HG03460 (cell line): Measurements from ENCODE around the gene ACSF2.

ENCODE experiments used
- ATAC-seq: cut with Tn5 transposase; IDR thresholded peaks from one replicate; pipeline ENCODE4 v1.9.1; 2021; ENCODE audit not compliant: unreplicated experiment

ACSF2 gene

GRCh38 chr17:50476545-50477315 lies 50.7 kb downstream of the ACSF2 start:
- ATAC-seq: no peak

GRCh38 chr17:50477976-50478375 lies 52.0 kb downstream of the ACSF2 start:
- no peak for ATAC-seq

DNA sequence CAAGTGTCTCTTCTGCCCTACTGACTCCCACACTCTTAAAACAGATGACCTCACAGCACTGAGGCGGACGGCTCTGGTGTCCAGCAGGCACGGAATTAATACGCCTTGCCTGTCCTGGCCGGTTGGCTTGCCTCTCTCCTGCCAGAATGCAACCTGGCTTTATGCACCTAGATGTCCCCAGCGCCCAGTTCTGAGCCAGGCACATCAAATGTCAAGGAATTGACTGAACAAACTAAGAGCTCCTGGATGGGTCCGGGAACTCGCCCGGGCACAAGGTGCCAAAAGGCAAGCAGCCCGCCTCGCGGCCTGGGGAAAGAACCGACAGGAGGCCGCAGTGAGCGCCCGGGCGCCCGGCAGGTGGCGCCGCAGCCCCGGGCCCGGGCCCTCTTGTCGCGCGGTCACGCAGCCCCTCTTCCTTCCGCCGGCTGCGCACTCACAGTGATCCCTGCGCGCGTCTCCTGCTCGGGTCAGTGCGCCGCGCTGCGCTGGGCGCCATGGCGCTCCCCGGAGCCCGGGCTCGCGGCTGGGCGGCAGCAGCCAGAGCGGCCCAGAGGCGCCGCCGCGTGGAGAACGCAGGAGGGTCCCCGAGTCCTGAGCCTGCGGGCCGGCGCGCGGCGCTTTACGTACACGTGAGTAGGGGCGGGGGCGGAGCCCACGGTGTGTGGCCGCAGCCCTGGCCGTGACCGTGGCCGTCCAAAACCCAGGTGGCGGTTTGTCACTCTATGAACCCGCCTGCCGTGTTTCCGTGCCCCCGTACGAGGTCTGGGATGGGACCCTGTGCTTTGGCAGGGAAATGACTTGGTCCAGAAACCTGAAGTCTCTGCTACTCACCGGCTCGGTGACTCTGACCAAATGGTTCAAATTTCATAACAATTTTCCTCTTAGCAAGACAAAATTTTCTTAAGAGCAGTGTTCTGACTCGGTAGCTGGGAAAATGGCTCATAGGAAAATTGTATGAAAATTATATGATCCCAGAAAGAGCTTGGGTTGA lies 52.7 kb downstream of the ACSF2 start, which contains the start of gene RSAD1:
Gene RSAD1, plus strand, starts transcription at position 470 of the 991 bp plus-strand sequence. Its CDS starts 25 bp downstream, at position 495.
- ATAC-seq: peak; percentile 83

- no peak for ATAC-seq
Measured at GRCh38 chr17:50479522-50480141, 53.6 kb downstream of the ACSF2 start.

DNA sequence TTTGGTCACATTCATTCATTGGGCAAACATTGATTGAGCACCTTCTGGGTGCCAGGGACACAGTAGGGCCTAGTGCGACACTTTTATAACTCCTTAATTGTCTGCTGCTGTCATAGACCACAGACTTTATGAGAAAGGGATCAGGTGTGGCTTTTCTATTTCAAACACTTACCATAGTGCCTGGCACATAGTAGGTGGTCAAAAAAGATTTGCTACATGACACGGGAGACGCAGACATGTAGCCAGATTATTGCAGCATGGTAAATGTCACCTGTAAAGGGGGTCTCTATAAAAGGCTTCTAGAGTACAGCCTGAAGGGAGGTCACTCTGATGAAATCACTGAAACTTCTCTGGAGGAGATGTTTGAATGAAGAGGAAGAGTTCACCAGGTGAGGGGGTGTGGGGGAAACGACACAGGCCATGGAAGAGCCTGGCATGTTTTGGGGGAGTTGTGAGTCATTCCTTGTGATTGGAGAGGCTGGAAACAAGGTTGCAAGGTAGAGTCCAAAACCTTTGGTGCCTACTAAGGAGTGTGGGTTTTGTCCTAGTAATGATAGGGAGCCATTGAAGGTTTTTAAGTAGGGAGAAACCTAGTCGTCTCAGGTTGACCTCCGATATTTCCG lies 54.2 kb downstream of the ACSF2 start:
- ATAC-seq: no peak

- ATAC-seq: no peak
Measured at GRCh38 chr17:50480854-50481490, 55.0 kb downstream of the ACSF2 start.

- ATAC-seq: no peak
Measured at GRCh38 chr17:50481648-50482047, 55.6 kb downstream of the ACSF2 start.

DNA sequence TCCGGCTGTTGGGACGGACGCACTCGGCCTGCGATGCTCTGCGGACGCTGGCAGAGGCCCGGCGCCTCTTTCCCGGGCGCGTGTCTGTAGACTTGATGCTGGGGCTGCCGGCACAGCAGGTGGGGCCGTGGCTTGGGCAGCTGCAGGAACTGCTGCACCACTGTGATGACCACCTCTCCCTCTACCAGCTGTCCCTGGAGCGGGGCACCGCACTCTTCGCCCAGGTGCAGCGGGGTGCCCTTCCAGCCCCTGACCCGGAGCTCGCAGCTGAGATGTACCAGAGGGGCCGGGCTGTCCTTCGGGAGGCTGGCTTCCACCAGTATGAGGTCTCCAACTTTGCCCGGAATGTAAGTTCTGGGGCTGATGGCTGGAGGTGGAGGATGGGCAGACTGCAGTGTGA lies 56.1 kb downstream of the ACSF2 start:
- ATAC-seq: no peak

DNA sequence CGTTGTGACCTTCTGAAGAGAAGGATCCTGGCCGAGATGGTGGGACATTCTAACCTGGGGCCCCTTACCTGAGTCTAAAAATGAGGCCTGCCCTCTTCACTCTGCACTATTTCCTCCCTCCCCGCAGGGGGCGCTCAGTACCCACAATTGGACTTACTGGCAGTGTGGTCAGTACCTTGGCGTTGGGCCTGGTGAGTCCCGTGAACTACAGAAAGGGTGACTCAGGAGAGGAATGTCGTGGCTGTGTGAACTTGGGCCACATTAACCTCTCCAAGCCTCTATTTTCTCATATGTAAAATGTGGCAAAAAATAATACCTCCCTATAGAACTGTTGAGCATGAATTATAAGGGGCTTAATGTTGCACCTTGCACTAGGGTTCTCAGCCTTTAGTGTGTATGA lies 56.5 kb downstream of the ACSF2 start:
- ATAC-seq: no peak

GRCh38 chr17:50483266-50483665 lies 57.2 kb downstream of the ACSF2 start:
- ATAC-seq: no peak

GRCh38 chr17:50484386-50485155 lies 58.6 kb downstream of the ACSF2 start:
- ATAC-seq: no peak

GRCh38 chr17:50487213-50488096 lies 61.4 kb downstream of the ACSF2 start:
- no peak for ATAC-seq

DNA sequence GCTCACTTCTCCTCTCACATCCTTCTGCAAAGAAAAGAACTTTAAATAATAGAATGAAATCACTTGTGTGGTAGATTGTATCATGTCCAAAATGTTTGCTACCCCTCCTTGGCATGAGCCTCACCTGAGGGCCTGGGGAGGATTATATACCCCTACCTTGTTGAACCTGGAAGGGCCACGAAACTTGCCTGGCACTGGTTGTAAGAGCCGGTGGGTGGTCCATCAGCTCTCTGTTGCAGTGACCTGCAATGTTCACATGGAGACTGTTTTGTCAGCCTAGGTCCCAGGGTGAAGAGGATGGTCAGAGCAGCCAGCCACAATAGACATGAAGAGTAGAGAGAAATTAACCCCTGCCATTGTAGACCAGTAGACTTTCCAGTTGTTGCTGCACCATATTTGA lies 62.9 kb downstream of the ACSF2 start:
- no peak for ATAC-seq

- no peak for ATAC-seq
Measured at GRCh38 chr17:50491505-50491904, 65.5 kb downstream of the ACSF2 start.

GRCh38 chr17:50492214-50492613 lies 66.2 kb downstream of the ACSF2 start:
- no peak for ATAC-seq

DNA sequence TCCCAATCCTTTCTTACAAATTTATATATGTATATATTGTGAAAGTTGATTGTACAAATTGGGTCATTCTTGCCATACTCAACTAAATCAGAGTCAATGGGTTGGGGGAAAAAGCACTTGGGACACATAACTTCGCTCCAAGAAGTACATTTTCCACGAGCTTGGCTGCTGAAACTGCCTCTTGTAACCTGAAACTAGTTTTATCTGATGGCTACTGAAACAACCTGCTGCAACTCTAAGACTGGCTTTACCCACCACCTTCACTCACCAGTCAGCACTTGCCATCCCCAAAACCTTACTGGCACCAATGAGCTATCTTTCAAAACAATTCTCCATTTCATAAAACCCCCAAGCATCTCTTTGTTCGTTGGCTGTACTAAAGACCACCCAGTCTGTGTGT lies 67.7 kb downstream of the ACSF2 start:
- ATAC-seq: no peak

- no peak for ATAC-seq
Measured at GRCh38 chr17:50495217-50495823, 69.3 kb downstream of the ACSF2 start.

DNA sequence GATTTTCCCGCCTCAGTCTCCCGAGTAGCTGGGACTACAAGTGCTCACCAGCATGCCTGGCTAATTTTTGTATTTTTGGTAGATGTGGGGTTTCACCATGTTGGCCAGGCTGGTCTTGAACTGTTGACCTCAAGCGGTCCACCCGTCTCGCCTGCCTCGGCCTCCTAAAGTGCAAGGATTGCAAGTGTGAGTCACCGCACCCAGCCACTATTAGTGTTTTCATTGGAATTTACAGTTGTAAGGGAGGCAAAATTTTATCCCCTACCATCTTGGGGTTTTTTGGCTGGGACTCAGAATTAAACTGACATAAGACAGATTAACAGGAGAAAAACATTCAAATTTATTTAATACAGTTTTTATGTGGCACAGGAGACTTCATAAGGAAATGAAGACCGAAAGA lies 69.9 kb downstream of the ACSF2 start:
- ATAC-seq: no peak
